ENCODE data around the gene USF1. TPM values are rescaled to one million over a fixed set of nuclear protein-coding genes. Genes with fewer than 3 reads are reported as not detected.

Gene USF1
- total RNA-seq, 2 donors from 2014 or later, result 57.9 to 69.4 TPM

DNA sequence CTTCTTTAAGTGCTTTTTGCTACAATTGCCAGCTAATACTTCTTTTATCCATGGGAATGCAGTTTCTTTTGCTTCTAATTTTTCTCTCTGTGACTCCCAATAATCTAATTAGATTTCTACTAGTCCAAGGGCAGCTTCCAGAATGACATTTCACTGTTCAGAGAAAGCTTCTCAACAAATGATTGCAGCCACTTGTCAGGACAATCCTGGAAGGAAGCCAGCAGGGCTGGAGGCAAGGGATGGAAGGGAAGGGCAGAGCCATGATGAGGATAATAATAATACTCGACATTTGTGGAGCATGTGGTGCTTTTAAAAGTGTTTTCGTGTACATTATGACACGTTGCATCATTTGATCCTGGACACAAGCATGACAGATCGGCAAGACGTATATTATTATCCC is 44.3 kb downstream of the USF1 start:
- H3K4me3 ChIP-seq, result no peak overlapping the region
- H3K4me1 ChIP-seq (ENCODE audit: control insufficient read depth in 1 of 2, low read depth in 2 of 2), result no peaks in the 10 kb centered on the region
- no peaks in the 10 kb centered on the region for H3K27me3 ChIP-seq (replicated peaks; ENCODE audit: insufficient read depth)
- H3K36me3 ChIP-seq, result peaks cover 4% of the 10 kb centered on the region
- H3K27ac ChIP-seq, result no peak overlapping the region
- TF ChIP-seq, protein P1, sequence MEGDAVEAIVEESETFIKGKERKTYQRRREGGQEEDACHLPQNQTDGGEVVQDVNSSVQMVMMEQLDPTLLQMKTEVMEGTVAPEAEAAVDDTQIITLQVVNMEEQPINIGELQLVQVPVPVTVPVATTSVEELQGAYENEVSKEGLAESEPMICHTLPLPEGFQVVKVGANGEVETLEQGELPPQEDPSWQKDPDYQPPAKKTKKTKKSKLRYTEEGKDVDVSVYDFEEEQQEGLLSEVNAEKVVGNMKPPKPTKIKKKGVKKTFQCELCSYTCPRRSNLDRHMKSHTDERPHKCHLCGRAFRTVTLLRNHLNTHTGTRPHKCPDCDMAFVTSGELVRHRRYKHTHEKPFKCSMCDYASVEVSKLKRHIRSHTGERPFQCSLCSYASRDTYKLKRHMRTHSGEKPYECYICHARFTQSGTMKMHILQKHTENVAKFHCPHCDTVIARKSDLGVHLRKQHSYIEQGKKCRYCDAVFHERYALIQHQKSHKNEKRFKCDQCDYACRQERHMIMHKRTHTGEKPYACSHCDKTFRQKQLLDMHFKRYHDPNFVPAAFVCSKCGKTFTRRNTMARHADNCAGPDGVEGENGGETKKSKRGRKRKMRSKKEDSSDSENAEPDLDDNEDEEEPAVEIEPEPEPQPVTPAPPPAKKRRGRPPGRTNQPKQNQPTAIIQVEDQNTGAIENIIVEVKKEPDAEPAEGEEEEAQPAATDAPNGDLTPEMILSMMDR (IDR thresholded peaks at IDR 0.05), result no peak
- ATAC-seq (ENCODE audit: insufficient number of reproducible peaks, low FRiP score, low read depth) (no peak), DNase-seq (ENCODE audit: low spot score) (no peak)
- H3K9me3 ChIP-seq, result no peaks in the 10 kb centered on the region

DNA sequence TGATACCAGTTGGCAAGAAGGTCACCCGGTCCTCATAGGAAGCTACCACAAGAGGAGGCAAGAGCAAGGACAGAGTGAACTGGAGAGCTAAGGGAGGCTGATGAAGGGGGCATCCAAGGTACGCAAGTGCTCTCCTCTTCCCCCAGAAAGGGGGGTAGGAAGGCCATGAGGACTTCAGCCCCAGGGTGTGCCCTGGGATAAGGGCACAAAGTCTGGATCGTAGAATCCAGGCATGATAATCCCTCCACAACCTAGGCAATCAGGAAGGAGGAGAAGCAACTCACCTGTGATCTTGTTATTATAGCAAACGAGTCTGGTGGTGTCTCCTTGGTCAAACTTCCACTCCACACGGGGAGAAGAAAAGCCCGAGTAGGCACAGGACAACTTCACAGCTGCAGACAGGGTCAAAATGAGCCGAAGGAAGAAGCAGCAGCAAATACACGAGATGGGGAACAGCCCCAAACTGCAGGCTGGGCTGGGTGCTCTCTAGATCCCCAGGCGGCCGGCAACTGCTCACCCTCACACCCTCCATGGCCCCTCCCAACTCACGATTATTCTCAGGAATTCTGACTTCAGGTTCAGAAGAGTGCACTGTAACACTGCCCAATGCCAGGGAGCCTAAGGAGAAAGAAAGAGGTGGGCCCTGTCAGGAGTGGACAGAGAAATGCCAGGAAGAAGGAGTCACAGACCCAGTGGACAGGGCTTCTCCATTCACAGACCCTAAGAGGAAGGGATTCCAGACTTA is 44.9 kb downstream of the USF1 start:
- TF ChIP-seq, protein P1 (IDR thresholded peaks at IDR 0.05), result no peak
- H3K4me3 ChIP-seq, result no peak overlapping the region

DNA sequence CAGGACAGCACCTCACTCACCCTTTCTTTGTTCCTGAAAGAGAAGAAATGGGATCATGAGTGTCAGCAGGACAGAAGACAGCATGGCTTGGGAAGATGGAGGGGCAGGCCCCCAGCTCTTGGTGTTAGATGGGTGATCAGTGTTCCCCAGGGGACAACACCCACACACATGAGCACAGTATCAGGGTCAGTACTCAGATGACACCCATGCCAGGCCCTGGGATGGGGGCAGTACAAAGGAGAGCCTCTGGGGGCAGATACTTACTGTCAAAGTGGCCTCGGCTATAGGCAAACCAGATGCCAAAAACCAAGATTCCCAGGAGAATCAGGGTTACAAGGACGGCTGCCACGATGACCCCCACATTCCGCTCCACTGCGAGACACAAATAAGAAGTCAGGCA is 46.4 kb downstream of the USF1 start:
- no peak overlapping the region for H3K4me3 ChIP-seq
- no peaks in the 10 kb centered on the region for H3K9me3 ChIP-seq
- H3K4me1 ChIP-seq (ENCODE audit: control insufficient read depth in 1 of 2, low read depth in 2 of 2), result no peaks in the 10 kb centered on the region
- H3K27me3 ChIP-seq (replicated peaks; ENCODE audit: insufficient read depth), result no peaks in the 10 kb centered on the region
- no peak for DNase-seq (ENCODE audit: low spot score)
- no peak for ATAC-seq (ENCODE audit: insufficient number of reproducible peaks, low FRiP score, low read depth)
- peaks cover 4% of the 10 kb centered on the region for H3K36me3 ChIP-seq
- no peak overlapping the region for H3K27ac ChIP-seq
- TF ChIP-seq, protein P1 (IDR thresholded peaks at IDR 0.05), result no peak

More for the DNA sequence above, 44.9 kb downstream of the USF1 start:
- H3K4me1 ChIP-seq (ENCODE audit: control insufficient read depth in 1 of 2, low read depth in 2 of 2), result no peaks in the 10 kb centered on the region
- DNase-seq (ENCODE audit: low spot score) (no peak), ATAC-seq (ENCODE audit: insufficient number of reproducible peaks, low FRiP score, low read depth) (no peak)
- H3K9me3 ChIP-seq, result no peaks in the 10 kb centered on the region
- peaks cover 4% of the 10 kb centered on the region for H3K36me3 ChIP-seq
- H3K27ac ChIP-seq, result no peak overlapping the region
- no peaks in the 10 kb centered on the region for H3K27me3 ChIP-seq (replicated peaks; ENCODE audit: insufficient read depth)

DNA sequence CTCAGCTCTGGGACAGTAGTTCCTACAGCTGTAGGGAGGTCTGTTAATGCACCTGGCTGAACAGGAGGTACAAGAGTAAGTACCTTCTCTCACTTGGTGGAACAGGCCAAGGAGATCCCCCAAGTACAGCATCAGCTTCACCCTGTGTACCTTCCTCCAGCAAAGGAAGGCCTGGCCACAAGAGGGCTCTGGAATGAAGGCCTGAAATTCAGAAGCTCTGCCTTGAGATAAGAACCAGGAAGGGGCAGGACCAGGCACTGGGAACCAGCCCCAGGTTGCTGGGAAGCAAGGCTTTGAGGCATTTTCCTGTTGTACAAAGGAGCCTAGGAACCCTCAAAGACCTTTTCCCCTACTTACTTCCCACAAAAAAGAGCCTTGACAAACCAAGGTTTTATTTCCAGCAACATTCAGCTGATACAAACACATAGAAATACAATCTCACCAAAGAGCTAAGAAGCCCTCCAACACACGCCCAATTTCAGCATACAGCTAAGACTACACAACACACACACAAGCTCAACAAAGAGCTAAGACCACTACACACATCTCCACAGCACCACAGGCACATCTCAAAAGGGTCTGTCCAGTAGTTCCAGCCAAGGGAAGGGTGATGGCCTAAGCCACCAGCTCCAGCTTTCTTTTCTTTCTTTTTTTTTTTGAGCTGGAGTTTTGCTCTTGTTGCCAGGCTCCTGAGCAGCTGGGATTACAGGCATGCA is 48.3 kb downstream of the USF1 start:
- no peaks in the 10 kb centered on the region for H3K9me3 ChIP-seq
- ATAC-seq (ENCODE audit: insufficient number of reproducible peaks, low FRiP score, low read depth), result no peak
- TF ChIP-seq, protein P1 (IDR thresholded peaks at IDR 0.05), result peak; percentile 30
- H3K36me3 ChIP-seq, result peaks cover 4% of the 10 kb centered on the region
- H3K27me3 ChIP-seq (replicated peaks; ENCODE audit: insufficient read depth), result no peaks in the 10 kb centered on the region
- no peak overlapping the region for H3K27ac ChIP-seq
- H3K4me3 ChIP-seq, result no peak overlapping the region
- H3K4me1 ChIP-seq (ENCODE audit: control insufficient read depth in 1 of 2, low read depth in 2 of 2), result no peaks in the 10 kb centered on the region
- no peak for DNase-seq (ENCODE audit: low spot score)

DNA sequence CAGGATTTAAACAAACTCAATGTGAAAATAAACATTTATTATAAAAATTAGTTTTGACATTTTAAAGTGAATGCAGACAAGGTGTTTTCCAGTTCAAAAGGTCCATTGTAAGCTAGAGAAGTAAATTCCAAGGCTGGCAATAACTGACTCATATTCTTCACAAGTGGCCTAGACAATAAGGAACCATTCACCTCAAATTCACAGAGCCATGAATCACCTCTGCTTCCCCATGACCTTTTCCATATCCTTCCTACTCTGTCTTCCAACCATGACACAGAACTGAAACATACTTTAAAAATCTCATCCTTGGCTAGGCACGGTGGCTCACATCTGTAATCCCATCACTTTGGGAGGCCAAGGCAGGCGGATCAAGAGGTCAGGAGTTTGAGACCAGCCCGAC is 49.6 kb downstream of the USF1 start:
- Histone ChIP-seq H3K27ac (no peak overlapping the region), H3K4me3 (no peak overlapping the region), H3K27me3 (replicated peaks; ENCODE audit: insufficient read depth) (no peaks in the 10 kb centered on the region), H3K9me3 (no peaks in the 10 kb centered on the region), H3K36me3 (peaks cover 4% of the 10 kb centered on the region), H3K4me1 (ENCODE audit: control insufficient read depth in 1 of 2, low read depth in 2 of 2) (no peaks in the 10 kb centered on the region)
- DNase-seq (ENCODE audit: low spot score) (no peak), ATAC-seq (ENCODE audit: insufficient number of reproducible peaks, low FRiP score, low read depth) (no peak)
- TF ChIP-seq, protein P1 (IDR thresholded peaks at IDR 0.05), result no peak
